ENCODE data around the gene CCDC17. TPM values are rescaled to one million over a fixed set of nuclear protein-coding genes. Genes with fewer than 3 reads are reported as not detected.

Gene CCDC17
- total and polyA plus RNA-seq, 2 donors (not counting 1 experiment from before 2014, with no cell fraction given) = 0.09 to 0.99 TPM

- peaks cover 5% of the 10 kb centered on the region for H3K36me3 ChIP-seq (ENCODE audit: control insufficient read depth, insufficient read depth, low read length)
Measured at GRCh38 chr1:45640293-45640692, 16.4 kb upstream of the CCDC17 start.

GRCh38 chr1:45635211-45635610 is 11.4 kb upstream of the CCDC17 start:
- Histone ChIP-seq H3K36me3 (ENCODE audit: control insufficient read depth, insufficient read depth, low read length) (peaks cover 15% of the 10 kb centered on the region), H3K9ac (ENCODE audit: insufficient read depth, low read length) (no peak overlapping the region), H3K27me3 (ENCODE audit: control insufficient read depth, insufficient read depth, low read length) (no peaks in the 10 kb centered on the region), H3K4me1 (ENCODE audit: control insufficient read depth, extremely low read depth, insufficient read depth, low read length) (no peaks in the 10 kb centered on the region), H4K20me1 (ENCODE audit: control insufficient read depth, extremely low read depth, insufficient read depth, low read length) (no peaks in the 10 kb centered on the region), H3K4me3 (replicated peaks in 1 of 4; ENCODE audit: control extremely low read depth in 1 of 4, insufficient read depth in 1 of 4, low read depth in 3 of 4, low read length in 4 of 4) (no peak overlapping the region), H3K79me2 (ENCODE audit: control insufficient read depth, insufficient read depth, low read length) (no peaks in the 10 kb centered on the region), H2AFZ (ENCODE audit: low read length) (no peak overlapping the region), H3K9me3 (ENCODE audit: control insufficient read depth, insufficient read depth, low read depth, low read length) (no peaks in the 10 kb centered on the region), H3K4me2 (ENCODE audit: extremely low read depth, insufficient read depth, low read length) (no peak overlapping the region), H3K27ac (ENCODE audit: insufficient read depth, low read length) (no peak overlapping the region)
- no peak for DNase-seq (ENCODE audit: low read depth in 2 of 2)
- TF ChIP-seq EZH2 (IDR thresholded peaks at IDR 0.05; ENCODE audit: low read length, missing control alignments) (no peak), CTCF (conservative IDR thresholded peaks at IDR 0.05 in 1 of 2, IDR thresholded peaks at IDR 0.05 in 1 of 2; ENCODE audit: low read depth in 1 of 2, low read length in 2 of 2) (no peak)

More at GRCh38 chr1:45640293-45640692, 16.4 kb upstream of the CCDC17 start:
- Histone ChIP-seq H2AFZ (ENCODE audit: low read length) (no peak overlapping the region), H3K4me3 (replicated peaks in 1 of 4; ENCODE audit: control extremely low read depth in 1 of 4, insufficient read depth in 1 of 4, low read depth in 3 of 4, low read length in 4 of 4) (no peak overlapping the region), H3K4me1 (ENCODE audit: control insufficient read depth, extremely low read depth, insufficient read depth, low read length) (peaks cover 2% of the 10 kb centered on the region), H3K9ac (ENCODE audit: insufficient read depth, low read length) (no peak overlapping the region), H3K4me2 (ENCODE audit: extremely low read depth, insufficient read depth, low read length) (no peak overlapping the region), H3K27me3 (ENCODE audit: control insufficient read depth, insufficient read depth, low read length) (no peaks in the 10 kb centered on the region), H3K27ac (ENCODE audit: insufficient read depth, low read length) (no peak overlapping the region), H3K79me2 (ENCODE audit: control insufficient read depth, insufficient read depth, low read length) (no peaks in the 10 kb centered on the region), H4K20me1 (ENCODE audit: control insufficient read depth, extremely low read depth, insufficient read depth, low read length) (no peaks in the 10 kb centered on the region), H3K9me3 (ENCODE audit: control insufficient read depth, insufficient read depth, low read depth, low read length) (no peaks in the 10 kb centered on the region)
- DNase-seq (ENCODE audit: low read depth in 2 of 2) = no peak
- no peak for TF ChIP-seq EZH2 (IDR thresholded peaks at IDR 0.05; ENCODE audit: low read length, missing control alignments)
- TF ChIP-seq CTCF (conservative IDR thresholded peaks at IDR 0.05 in 1 of 2, IDR thresholded peaks at IDR 0.05 in 1 of 2; ENCODE audit: low read depth in 1 of 2, low read length in 2 of 2) = no peak

- no peak for DNase-seq (ENCODE audit: low read depth in 2 of 2)
- TF ChIP-seq CTCF (conservative IDR thresholded peaks at IDR 0.05 in 1 of 2, IDR thresholded peaks at IDR 0.05 in 1 of 2; ENCODE audit: low read depth in 1 of 2, low read length in 2 of 2) (no peak), EZH2 (IDR thresholded peaks at IDR 0.05; ENCODE audit: low read length, missing control alignments) (no peak)
- H2AFZ ChIP-seq (ENCODE audit: low read length) = no peak overlapping the region
- H3K4me2 ChIP-seq (ENCODE audit: extremely low read depth, insufficient read depth, low read length) = no peak overlapping the region
- no peaks in the 10 kb centered on the region for H3K27me3 ChIP-seq (ENCODE audit: control insufficient read depth, insufficient read depth, low read length)
- H3K36me3 ChIP-seq (ENCODE audit: control insufficient read depth, insufficient read depth, low read length) = peaks cover 11% of the 10 kb centered on the region
- no peaks in the 10 kb centered on the region for H3K9me3 ChIP-seq (ENCODE audit: control insufficient read depth, insufficient read depth, low read depth, low read length)
- H4K20me1 ChIP-seq (ENCODE audit: control insufficient read depth, extremely low read depth, insufficient read depth, low read length) = no peaks in the 10 kb centered on the region
- H3K27ac ChIP-seq (ENCODE audit: insufficient read depth, low read length) = no peak overlapping the region
- H3K9ac ChIP-seq (ENCODE audit: insufficient read depth, low read length) = no peak overlapping the region
- no peaks in the 10 kb centered on the region for H3K4me1 ChIP-seq (ENCODE audit: control insufficient read depth, extremely low read depth, insufficient read depth, low read length)
- H3K4me3 ChIP-seq (replicated peaks in 1 of 4; ENCODE audit: control extremely low read depth in 1 of 4, insufficient read depth in 1 of 4, low read depth in 3 of 4, low read length in 4 of 4) = no peak overlapping the region
- no peaks in the 10 kb centered on the region for H3K79me2 ChIP-seq (ENCODE audit: control insufficient read depth, insufficient read depth, low read length)
Measured at GRCh38 chr1:45630429-45630828, 6.6 kb upstream of the CCDC17 start.
